H1 (cell line): Measurements from ENCODE around the gene GCSAML. TPM values are rescaled to one million over a fixed set of nuclear protein-coding genes. Genes with fewer than 3 reads are reported as not detected.

Experiments
- CTCF ChIA-PET: fragments of 300-600 bp; sonication (Branson Sonifier 250); formaldehyde crosslinking; loops from one replicate; lab custom pipeline; 2021; ENCODE audit not compliant: partially characterized antibody; lab: Charles Lee
- POLR2A ChIA-PET: fragments of 300-600 bp; sonication (Branson Sonifier 250); formaldehyde crosslinking; loops from one replicate; lab custom pipeline; 2021; ENCODE audit warnings: inconsistent platforms; ENCODE audit not compliant: partially characterized antibody; lab: Charles Lee
- DNase-seq, 2 experiments: peaks; one replicate each; pipeline versions ENCODE4 v3.0.0 to v3.0.0-alpha.2; 2010 to 2022; ENCODE audit warnings: low spot score in 2 of 2, low read depth in 1 of 2, mixed read lengths in 1 of 2
- FAIRE-seq: peaks from 2 replicates; lab custom pipeline; 2011; peaks lifted over from hg19 to GRCh38; lab: Jason Lieb, UNC
- H2AFZ ChIP-seq: 2 replicates; pipeline ENCODE4 v1.8.1; 2012; ENCODE audit warnings: low read length, inconsistent platforms
- H2AK5ac ChIP-seq: 2 replicates; pipeline ENCODE4 v1.6.1; 2013; ENCODE audit warnings: low read depth, low read length
- H2BK120ac ChIP-seq: replicated peaks from 2 replicates; pipeline ENCODE3; 2013; ENCODE audit warnings: low read depth, low read length, inconsistent platforms
- H2BK12ac ChIP-seq: 2 replicates; pipeline ENCODE4 v1.6.1; 2013; ENCODE audit warnings: low read depth, low read length
- H2BK15ac ChIP-seq: 2 replicates; pipeline ENCODE4 v1.6.1; 2013; ENCODE audit warnings: low read length
- H2BK20ac ChIP-seq: 2 replicates; pipeline ENCODE4 v1.6.1; 2013; ENCODE audit warnings: low read length
- H2BK5ac ChIP-seq: 2 replicates; pipeline ENCODE4 v1.6.1; 2013; ENCODE audit warnings: low read depth, low read length
- H3K14ac ChIP-seq: 2 replicates; pipeline ENCODE4 v1.6.1; 2013; ENCODE audit warnings: inconsistent platforms; ENCODE audit not compliant: insufficient read length
- H3K18ac ChIP-seq: 2 replicates; pipeline ENCODE4 v1.6.1; 2013; ENCODE audit warnings: low read length; ENCODE audit errors: extremely low read depth
- H3K23ac ChIP-seq: 2 replicates; pipeline ENCODE4 v1.6.1; 2013; ENCODE audit warnings: inconsistent platforms; ENCODE audit not compliant: insufficient read length
- H3K23me2 ChIP-seq: 2 replicates; pipeline ENCODE4 v1.6.1; 2013; ENCODE audit warnings: low read depth, low read length
- H3K27ac ChIP-seq: 2 replicates; pipeline ENCODE4 v1.6.1; 2011; ENCODE audit warnings: low read depth, low read length, inconsistent platforms
- H3K27me3 ChIP-seq, 4 experiments: replicated peaks in 1 of 4; 1 replicate in 1 of 4; 2 replicates in 3 of 4; pipeline versions ENCODE4 v1.6.1 to v1.8.1; 2011 to 2013; ENCODE audit warnings: low read length in 3 of 4, mild to moderate bottlenecking in 3 of 4, inconsistent platforms in 2 of 4, mixed read lengths in 2 of 4, moderate library complexity in 1 of 4; ENCODE audit not compliant: control insufficient read depth in 3 of 4, insufficient read depth in 3 of 4; ENCODE audit errors: extremely low read depth in 1 of 4
- H3K36me3 ChIP-seq, 4 experiments: 2 replicates each; pipeline versions ENCODE4 v1.6.1 to v1.8.1; 2011 to 2013; ENCODE audit warnings: mild to moderate bottlenecking in 4 of 4, low read length in 3 of 4, moderate library complexity in 2 of 4, control low read depth in 1 of 4, inconsistent platforms in 1 of 4; ENCODE audit not compliant: insufficient read depth in 4 of 4, control insufficient read depth in 2 of 4
- H3K4ac ChIP-seq: replicated peaks from 2 replicates; pipeline ENCODE3; 2013; ENCODE audit warnings: low read length, low read depth, mixed read lengths, inconsistent platforms; ENCODE audit not compliant: insufficient read length
- H3K4me1 ChIP-seq, 4 experiments: replicated peaks in 1 of 4; 1 replicate in 1 of 4; 2 replicates in 3 of 4; pipeline versions ENCODE4 v1.6.1 to v1.8.1; 2011 to 2013; ENCODE audit warnings: low read length in 3 of 4, inconsistent platforms in 2 of 4, mixed read lengths in 1 of 4; ENCODE audit not compliant: insufficient read depth in 4 of 4, control insufficient read depth in 3 of 4
- H3K4me2 ChIP-seq, 2 experiments: 2 replicates each; pipeline versions ENCODE4 v1.6.1 to v1.8.1; 2011 to 2013; ENCODE audit warnings: low read depth in 2 of 2, low read length in 2 of 2, control low read depth in 1 of 2, inconsistent platforms in 1 of 2, mild to moderate bottlenecking in 1 of 2; ENCODE audit not compliant: insufficient read depth in 1 of 2
- H3K4me3 ChIP-seq, 4 experiments: fragments of 200-600, 300-600 bp in 1 of 4; sonication (generic), shearing (Covaris generic), sonication (Bioruptor Twin) in 1 of 4; 2 replicates each; pipeline versions ENCODE4 v1.5.1 to v1.8.1; 2011 to 2016; ENCODE audit warnings: low read length in 4 of 4, low read depth in 3 of 4, control low read depth in 2 of 4, inconsistent platforms in 2 of 4, mild to moderate bottlenecking in 2 of 4, mixed read lengths in 1 of 4, moderate library complexity in 1 of 4; ENCODE audit not compliant: insufficient read depth in 2 of 4; ENCODE audit errors: extremely low read depth in 1 of 4
- H3K56ac ChIP-seq: replicated peaks from 2 replicates; pipeline ENCODE3; 2013; ENCODE audit warnings: low read depth, mild to moderate bottlenecking, mixed read lengths, low read length, inconsistent platforms; ENCODE audit not compliant: insufficient read length
- H3K79me1 ChIP-seq: 2 replicates; pipeline ENCODE4 v1.6.1; 2013; ENCODE audit warnings: low read depth, low read length, control low read depth
- H3K79me2 ChIP-seq, 2 experiments: 2 replicates each; pipeline versions ENCODE4 v1.6.1 to v1.8.1; 2012 to 2013; ENCODE audit warnings: low read length in 2 of 2, mild to moderate bottlenecking in 2 of 2, inconsistent platforms in 1 of 2; ENCODE audit not compliant: insufficient read depth in 2 of 2, control insufficient read depth in 1 of 2
- H3K9ac ChIP-seq, 4 experiments: replicated peaks in 1 of 4; 1 replicate in 1 of 4; 2 replicates in 3 of 4; pipeline versions ENCODE4 v1.6.1 to v1.8.1; 2011 to 2013; ENCODE audit warnings: low read depth in 3 of 4, low read length in 3 of 4, control low read depth in 2 of 4, mild to moderate bottlenecking in 2 of 4, moderate library complexity in 2 of 4, inconsistent platforms in 1 of 4; ENCODE audit errors: extremely low read depth in 1 of 4
- H3K9me3 ChIP-seq, 2 experiments: 2 replicates each; pipeline versions ENCODE4 v1.6.1 to v1.8.1; 2012 to 2013; ENCODE audit warnings: mild to moderate bottlenecking in 2 of 2, moderate library complexity in 2 of 2, control low read depth in 1 of 2, inconsistent platforms in 1 of 2, low read depth in 1 of 2, low read length in 1 of 2, mixed read lengths in 1 of 2; ENCODE audit not compliant: insufficient read depth in 2 of 2
- H4K20me1 ChIP-seq, 2 experiments: replicated peaks in 1 of 2; 2 replicates each; pipeline versions ENCODE3 to v1.8.1; 2011 to 2013; ENCODE audit warnings: inconsistent platforms in 2 of 2, low read length in 2 of 2, mild to moderate bottlenecking in 1 of 2; ENCODE audit not compliant: insufficient read depth in 2 of 2, control insufficient read depth in 1 of 2
- H4K5ac ChIP-seq: 2 replicates; pipeline ENCODE4 v1.6.1; 2013; ENCODE audit warnings: low read length, low read depth, mixed read lengths, inconsistent platforms; ENCODE audit not compliant: insufficient read length
- H4K8ac ChIP-seq: 2 replicates; pipeline ENCODE4 v1.8.0; 2013; ENCODE audit warnings: mild to moderate bottlenecking, moderate library complexity, low read length, inconsistent platforms; ENCODE audit not compliant: insufficient read depth; ENCODE audit errors: extremely low read depth
- H4K91ac ChIP-seq: replicated peaks from 2 replicates; pipeline ENCODE3; 2013; ENCODE audit warnings: low read length, mixed read lengths, inconsistent platforms; ENCODE audit not compliant: insufficient read length
- ASH2L ChIP-seq: fragments of 200-600, 300-600 bp; sonication (generic); IDR thresholded peaks from one replicate; pipeline ENCODE4 v1.7.1; 2017; ENCODE audit warnings: low read length
- CHD1 ChIP-seq: IDR thresholded peaks from 2 replicates; pipeline ENCODE4 v1.6.1; 2012; ENCODE audit warnings: low read depth, low read length, improper control_type of control experiment
- EZH2 ChIP-seq: fragments of 200-600 bp; sonication (generic); IDR thresholded peaks from 2 replicates; pipeline ENCODE4 v1.7.1; 2012; ENCODE audit warnings: low read depth, mild to moderate bottlenecking, moderate library complexity, low read length, inconsistent platforms; ENCODE audit not compliant: severe bottlenecking
- FOSL1 ChIP-seq: IDR thresholded peaks from 2 replicates; pipeline ENCODE4 v1.6.1; 2011; ENCODE audit warnings: mild to moderate bottlenecking, low read depth, low read length, moderate library complexity; ENCODE audit not compliant: insufficient read depth
- KDM4A ChIP-seq: IDR thresholded peaks from one replicate; pipeline ENCODE4 v1.7.1; 2012; ENCODE audit warnings: low read depth, mild to moderate bottlenecking, moderate library complexity, low read length, inconsistent platforms; ENCODE audit not compliant: severe bottlenecking
- KDM5A ChIP-seq: fragments of 200-600 bp; IDR thresholded peaks from 2 replicates; pipeline ENCODE4 v1.7.1; 2012; ENCODE audit warnings: mild to moderate bottlenecking, low read length, inconsistent platforms, mixed read lengths
- SP1 ChIP-seq: IDR thresholded peaks from 2 replicates; pipeline ENCODE4 v1.6.1; 2011; ENCODE audit warnings: low read depth, low read length
- SP2 ChIP-seq: IDR thresholded peaks from 2 replicates; pipeline ENCODE4 v1.6.1; 2012; ENCODE audit warnings: mild to moderate bottlenecking, low read length, inconsistent platforms
- TAF1 ChIP-seq: IDR thresholded peaks from 2 replicates; pipeline ENCODE4 v1.6.1; 2011; ENCODE audit warnings: mild to moderate bottlenecking, low read depth, low read length
- TAF7 ChIP-seq: optimal IDR thresholded peaks from 2 replicates; pipeline ENCODE3; 2011; ENCODE audit warnings: low read depth, mild to moderate bottlenecking, inconsistent platforms, low read length, moderate library complexity, borderline replicate concordance
- TCF12 ChIP-seq: IDR thresholded peaks from 2 replicates; pipeline ENCODE4 v1.6.1; 2011; ENCODE audit warnings: low read depth, mild to moderate bottlenecking, low read length
- WGBS, 2 experiments: shearing (Covaris generic) in 1 of 2; methylation state at CpG; one replicate each; pipeline versions ENCODE4 v1.1.6 to v1.1.7; 2013 to 2015; ENCODE audit warnings: low lambda C conversion rate in 2 of 2, mixed read lengths in 2 of 2, inconsistent platforms in 1 of 2, low coverage in 1 of 2, missing lambda C conversion rate in 1 of 2; ENCODE audit not compliant: insufficient replicate concordance in 2 of 2, insufficient coverage in 1 of 2, insufficient read length in 1 of 2; ENCODE audit errors: extremely low coverage in 1 of 2, missing lambda C conversion rate in 1 of 2; 5-methylcytosine and 5-hydroxymethylcytosine counted together
- polyA plus RNA-seq, 7 experiments: library from polyadenylated mRNA; depleted of rRNA in 3 of 7; stranded (reverse) in 5 of 7; unstranded in 2 of 7; fragments of >200 nt in 5 of 7; fragments of 200-250 nt in 2 of 7; gene quantifications; 1 replicate in 5 of 7; 2 replicates in 1 of 7; 4 replicates in 1 of 7; pipeline versions ENCODE4 v1.2.1 to v1.2.3, GENCODE V29; 2011 to 2013; ENCODE audit warnings: missing spikeins in 2 of 7, mixed read lengths in 2 of 7
- total RNA-seq: library from RNA; stranded (reverse); fragmentation: NEBNext Ultra II Directional; extraction: Animal tissue kit (Norgen Biotek cat#: 25700); gene quantifications from 2 replicates; pipeline ENCODE4 v1.2.1, GENCODE V29; 2021
- TF ChIP-seq, protein P1 (sequence below): IDR thresholded peaks from 2 replicates; pipeline ENCODE4 v1.6.1; 2012; ENCODE audit warnings: inconsistent platforms

GCSAML gene
- total and polyA plus RNA-seq, 2 of the 8 experiments (the other 6 are each of a cell fraction or from before 2014, with no cell fraction given), result not detected

DNA sequence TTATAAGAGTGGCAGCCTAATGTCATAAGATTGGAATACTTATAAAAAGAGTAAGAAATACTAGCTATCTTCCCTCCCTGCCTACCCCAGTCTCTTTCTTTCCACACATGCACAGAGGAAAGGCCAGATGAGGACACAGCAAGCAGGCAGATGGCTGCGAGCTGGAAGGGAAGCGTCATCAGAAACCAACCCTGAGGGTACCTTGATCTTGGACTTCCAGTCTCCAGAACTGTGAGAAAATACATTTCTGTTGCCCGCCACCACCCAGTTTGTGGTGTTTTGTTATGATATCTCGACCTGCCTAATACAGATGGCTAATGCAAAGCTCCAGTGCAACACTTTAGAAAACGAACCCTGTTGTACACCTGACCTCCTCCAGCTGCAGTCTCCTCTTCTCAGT is 10.4 kb upstream of the GCSAML start:
- ChIA-PET POLR2A (no interaction called here), CTCF (no interaction called here)
- Histone ChIP-seq H3K79me2 (no peaks in the 10 kb centered on the region), H3K9me3 (peaks cover 33 to 34% of the 10 kb centered on the region in 2 experiments; a peak in 3 of 4 replicates), H4K91ac (no peak overlapping the region), H4K20me1 (no peaks in the 10 kb centered on the region), H2BK20ac (no peak overlapping the region), H3K14ac (no peak overlapping the region), H2BK15ac (no peak overlapping the region), H4K5ac (no peak overlapping the region), H2BK5ac (no peak overlapping the region), H3K79me1 (no peaks in the 10 kb centered on the region), H2AFZ (no peak overlapping the region), H3K23me2 (no peaks in the 10 kb centered on the region), H3K4me1 (no peaks in the 10 kb centered on the region), H3K56ac (no peak overlapping the region), H4K8ac (no peak overlapping the region), H3K27me3 (no peaks in the 10 kb centered on the region), H3K4me3 (no peak overlapping the region), H3K4ac (no peak overlapping the region), H3K23ac (no peak overlapping the region), H3K27ac (no peak overlapping the region), H2BK120ac (no peak overlapping the region), H3K18ac (no peak overlapping the region), H3K36me3 (no peaks in the 10 kb centered on the region), H3K9ac (no peak overlapping the region), H2AK5ac (no peak overlapping the region), H3K4me2 (no peak overlapping the region), H2BK12ac (no peak overlapping the region)
- no peak for DNase-seq
- WGBS, 2 experiments, result 74% methylated on average over 5 of the region's 5 CpGs; no CpG with 5 or more reads in 1 of the 2 experiments
- TF ChIP-seq KDM5A (no peak), KDM4A (no peak), FOSL1 (no peak), TCF12 (no peak), SP2 (no peak), ASH2L (no peak), EZH2 (no peak), TAF1 (no peak), CHD1 (no peak), TAF7 (no peak), SP1 (no peak)
- TF ChIP-seq, protein P1, sequence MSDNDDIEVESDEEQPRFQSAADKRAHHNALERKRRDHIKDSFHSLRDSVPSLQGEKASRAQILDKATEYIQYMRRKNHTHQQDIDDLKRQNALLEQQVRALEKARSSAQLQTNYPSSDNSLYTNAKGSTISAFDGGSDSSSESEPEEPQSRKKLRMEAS, result no peak
- FAIRE-seq, result no peak
